ENCODE measurements around the gene PLAAT3.
"Not testable (repeated sequence)": the region's sequence is repeated elsewhere in the genome, so short reads cannot be mapped to it uniquely, and the experiment has no call there.

DNA sequence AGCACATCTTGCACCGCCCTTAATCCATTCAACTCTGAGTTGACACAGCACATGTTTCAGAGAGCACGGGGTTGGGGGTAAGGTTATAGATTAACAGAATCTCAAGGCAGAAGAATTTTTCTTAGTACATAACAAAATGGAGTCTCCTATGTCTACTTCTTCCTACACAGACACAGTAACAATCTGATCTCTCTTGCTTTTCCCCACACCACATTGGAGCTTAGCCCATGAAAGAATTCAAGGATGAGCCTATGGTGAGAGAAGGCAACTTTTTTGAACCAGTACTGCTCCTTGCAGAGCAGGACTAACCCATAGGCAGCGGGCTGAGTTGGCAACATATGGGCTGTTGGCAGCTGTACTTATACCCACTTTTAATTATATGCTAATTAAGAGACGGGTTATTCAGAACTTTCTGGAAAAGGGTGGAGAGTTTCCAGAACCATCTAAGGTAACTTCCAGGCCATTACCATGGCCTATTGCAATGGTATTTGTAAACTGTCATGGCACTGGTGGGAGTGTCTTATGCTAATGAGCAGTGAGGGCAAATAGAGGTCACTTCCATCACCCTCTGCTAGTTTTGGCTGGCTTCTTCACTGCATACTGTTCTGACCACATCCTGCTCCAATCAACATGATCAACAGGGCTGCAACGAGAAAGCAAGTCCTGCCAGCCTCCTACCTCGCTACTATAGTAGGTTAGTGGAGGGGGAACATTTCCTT is 83.0 kb downstream of the PLAAT3 start:
- TF ChIP-seq POLR2A (IDR thresholded peaks at IDR 0.05; ENCODE audit: low read length); GATA1 (IDR thresholded peaks at IDR 0.05; ENCODE audit: low read depth, low read length): not testable (repeated sequence)

Measured in erythroblast (primary cell).